WTC11 (cell line): Measurements from ENCODE around the gene ICAM1.

ENCODE experiments used
- ATF2 ChIP-seq: sonication (generic); formaldehyde crosslinking; IDR thresholded peaks from 2 replicates; pipeline ENCODE4 v1.8.1; 2022; ENCODE audit warnings: low read depth, missing genetic modification reagents, borderline replicate concordance
- ATF6 ChIP-seq: sonication (generic); formaldehyde crosslinking; IDR thresholded peaks from 2 replicates; pipeline ENCODE4 v1.8.1; 2023; ENCODE audit warnings: mild to moderate bottlenecking, missing genetic modification reagents
- IRF1 ChIP-seq: sonication (generic); formaldehyde crosslinking; IDR thresholded peaks from 2 replicates; pipeline ENCODE4 v1.8.0; 2023; ENCODE audit warnings: missing genetic modification reagents
- MAX ChIP-seq: sonication (generic); formaldehyde crosslinking; IDR thresholded peaks from 2 replicates; pipeline ENCODE4 v1.8.0; 2022; ENCODE audit warnings: mild to moderate bottlenecking, missing genetic modification reagents
- NFYB ChIP-seq: sonication (generic); formaldehyde crosslinking; conservative IDR thresholded peaks from 2 replicates; pipeline ENCODE4 v1.8.0; 2022; ENCODE audit warnings: low read depth, missing genetic modification reagents
- SP1 ChIP-seq: sonication (generic); formaldehyde crosslinking; conservative IDR thresholded peaks from 2 replicates; pipeline ENCODE4 v1.8.1; 2022; ENCODE audit warnings: missing genetic modification reagents
- TCF7 ChIP-seq: sonication (generic); formaldehyde crosslinking; IDR thresholded peaks from 2 replicates; pipeline ENCODE4 v1.8.0; 2022; ENCODE audit warnings: mild to moderate bottlenecking, low read depth, missing genetic modification reagents, moderate library complexity
- TEAD4 ChIP-seq: sonication (generic); formaldehyde crosslinking; IDR thresholded peaks from 2 replicates; pipeline ENCODE4 v1.8.0; 2022; ENCODE audit warnings: mild to moderate bottlenecking, missing genetic modification reagents
- USF2 ChIP-seq: sonication (generic); formaldehyde crosslinking; IDR thresholded peaks from 2 replicates; pipeline ENCODE4 v1.8.1; 2023; ENCODE audit warnings: mild to moderate bottlenecking, missing genetic modification reagents, moderate library complexity
- ZBTB21 ChIP-seq: sonication (generic); formaldehyde crosslinking; IDR thresholded peaks from 2 replicates; pipeline ENCODE4 v1.8.1; 2023; ENCODE audit warnings: mild to moderate bottlenecking, missing genetic modification reagents, borderline replicate concordance
- ZMAT4 ChIP-seq: fragments of 250-450 bp; sonication (Bioruptor Pico); IDR thresholded peaks from 2 replicates; pipeline ENCODE4 v1.9.0; 2021; ENCODE audit warnings: mild to moderate bottlenecking
- TF ChIP-seq, protein P1 (sequence below): fragments of 200-600 bp; IDR thresholded peaks from 2 replicates; pipeline ENCODE4 v1.8.0; 2022; ENCODE audit warnings: antibody characterized with exemption
- TF ChIP-seq, protein P2 (sequence below): sonication (generic); formaldehyde crosslinking; IDR thresholded peaks from 2 replicates; pipeline ENCODE4 v1.8.0; 2023; ENCODE audit warnings: missing genetic modification reagents, mild to moderate bottlenecking, borderline replicate concordance

GRCh38 chr19:10290876-10291553, 20.1 kb downstream of the ICAM1 start:
- TF ChIP-seq ATF2 (no peak), SP1 (CRISPR knock-in tag) (0 out of 2 replicates have a peak, but pooled peaks have one; percentile 58), MAX (CRISPR knock-in tag) (no peak), TEAD4 (CRISPR knock-in tag) (no peak), ZMAT4 (CRISPR knock-in tag) (no peak), IRF1 (CRISPR knock-in tag) (no peak), ATF6 (no peak), USF2 (CRISPR knock-in tag) (no peak), ZBTB21 (no peak), TCF7 (CRISPR knock-in tag) (0 out of 2 replicates have a peak, but pooled peaks have one; percentile 24), NFYB (0 out of 2 replicates have a peak, but pooled peaks have one; percentile 7)
- TF ChIP-seq, protein P1, sequence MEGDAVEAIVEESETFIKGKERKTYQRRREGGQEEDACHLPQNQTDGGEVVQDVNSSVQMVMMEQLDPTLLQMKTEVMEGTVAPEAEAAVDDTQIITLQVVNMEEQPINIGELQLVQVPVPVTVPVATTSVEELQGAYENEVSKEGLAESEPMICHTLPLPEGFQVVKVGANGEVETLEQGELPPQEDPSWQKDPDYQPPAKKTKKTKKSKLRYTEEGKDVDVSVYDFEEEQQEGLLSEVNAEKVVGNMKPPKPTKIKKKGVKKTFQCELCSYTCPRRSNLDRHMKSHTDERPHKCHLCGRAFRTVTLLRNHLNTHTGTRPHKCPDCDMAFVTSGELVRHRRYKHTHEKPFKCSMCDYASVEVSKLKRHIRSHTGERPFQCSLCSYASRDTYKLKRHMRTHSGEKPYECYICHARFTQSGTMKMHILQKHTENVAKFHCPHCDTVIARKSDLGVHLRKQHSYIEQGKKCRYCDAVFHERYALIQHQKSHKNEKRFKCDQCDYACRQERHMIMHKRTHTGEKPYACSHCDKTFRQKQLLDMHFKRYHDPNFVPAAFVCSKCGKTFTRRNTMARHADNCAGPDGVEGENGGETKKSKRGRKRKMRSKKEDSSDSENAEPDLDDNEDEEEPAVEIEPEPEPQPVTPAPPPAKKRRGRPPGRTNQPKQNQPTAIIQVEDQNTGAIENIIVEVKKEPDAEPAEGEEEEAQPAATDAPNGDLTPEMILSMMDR, result no peak
- TF ChIP-seq, protein P2, sequence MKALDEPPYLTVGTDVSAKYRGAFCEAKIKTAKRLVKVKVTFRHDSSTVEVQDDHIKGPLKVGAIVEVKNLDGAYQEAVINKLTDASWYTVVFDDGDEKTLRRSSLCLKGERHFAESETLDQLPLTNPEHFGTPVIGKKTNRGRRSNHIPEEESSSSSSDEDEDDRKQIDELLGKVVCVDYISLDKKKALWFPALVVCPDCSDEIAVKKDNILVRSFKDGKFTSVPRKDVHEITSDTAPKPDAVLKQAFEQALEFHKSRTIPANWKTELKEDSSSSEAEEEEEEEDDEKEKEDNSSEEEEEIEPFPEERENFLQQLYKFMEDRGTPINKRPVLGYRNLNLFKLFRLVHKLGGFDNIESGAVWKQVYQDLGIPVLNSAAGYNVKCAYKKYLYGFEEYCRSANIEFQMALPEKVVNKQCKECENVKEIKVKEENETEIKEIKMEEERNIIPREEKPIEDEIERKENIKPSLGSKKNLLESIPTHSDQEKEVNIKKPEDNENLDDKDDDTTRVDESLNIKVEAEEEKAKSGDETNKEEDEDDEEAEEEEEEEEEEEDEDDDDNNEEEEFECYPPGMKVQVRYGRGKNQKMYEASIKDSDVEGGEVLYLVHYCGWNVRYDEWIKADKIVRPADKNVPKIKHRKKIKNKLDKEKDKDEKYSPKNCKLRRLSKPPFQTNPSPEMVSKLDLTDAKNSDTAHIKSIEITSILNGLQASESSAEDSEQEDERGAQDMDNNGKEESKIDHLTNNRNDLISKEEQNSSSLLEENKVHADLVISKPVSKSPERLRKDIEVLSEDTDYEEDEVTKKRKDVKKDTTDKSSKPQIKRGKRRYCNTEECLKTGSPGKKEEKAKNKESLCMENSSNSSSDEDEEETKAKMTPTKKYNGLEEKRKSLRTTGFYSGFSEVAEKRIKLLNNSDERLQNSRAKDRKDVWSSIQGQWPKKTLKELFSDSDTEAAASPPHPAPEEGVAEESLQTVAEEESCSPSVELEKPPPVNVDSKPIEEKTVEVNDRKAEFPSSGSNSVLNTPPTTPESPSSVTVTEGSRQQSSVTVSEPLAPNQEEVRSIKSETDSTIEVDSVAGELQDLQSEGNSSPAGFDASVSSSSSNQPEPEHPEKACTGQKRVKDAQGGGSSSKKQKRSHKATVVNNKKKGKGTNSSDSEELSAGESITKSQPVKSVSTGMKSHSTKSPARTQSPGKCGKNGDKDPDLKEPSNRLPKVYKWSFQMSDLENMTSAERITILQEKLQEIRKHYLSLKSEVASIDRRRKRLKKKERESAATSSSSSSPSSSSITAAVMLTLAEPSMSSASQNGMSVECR, result no peak
